Hepatic stellate cell (primary cell): ENCODE measurements around the gene TRRAP.

ENCODE experiments used
- DNase-seq: peaks from one replicate; pipeline ENCODE4 v3.0.0; 2011; ENCODE audit warnings: low spot score

Gene TRRAP

DNA sequence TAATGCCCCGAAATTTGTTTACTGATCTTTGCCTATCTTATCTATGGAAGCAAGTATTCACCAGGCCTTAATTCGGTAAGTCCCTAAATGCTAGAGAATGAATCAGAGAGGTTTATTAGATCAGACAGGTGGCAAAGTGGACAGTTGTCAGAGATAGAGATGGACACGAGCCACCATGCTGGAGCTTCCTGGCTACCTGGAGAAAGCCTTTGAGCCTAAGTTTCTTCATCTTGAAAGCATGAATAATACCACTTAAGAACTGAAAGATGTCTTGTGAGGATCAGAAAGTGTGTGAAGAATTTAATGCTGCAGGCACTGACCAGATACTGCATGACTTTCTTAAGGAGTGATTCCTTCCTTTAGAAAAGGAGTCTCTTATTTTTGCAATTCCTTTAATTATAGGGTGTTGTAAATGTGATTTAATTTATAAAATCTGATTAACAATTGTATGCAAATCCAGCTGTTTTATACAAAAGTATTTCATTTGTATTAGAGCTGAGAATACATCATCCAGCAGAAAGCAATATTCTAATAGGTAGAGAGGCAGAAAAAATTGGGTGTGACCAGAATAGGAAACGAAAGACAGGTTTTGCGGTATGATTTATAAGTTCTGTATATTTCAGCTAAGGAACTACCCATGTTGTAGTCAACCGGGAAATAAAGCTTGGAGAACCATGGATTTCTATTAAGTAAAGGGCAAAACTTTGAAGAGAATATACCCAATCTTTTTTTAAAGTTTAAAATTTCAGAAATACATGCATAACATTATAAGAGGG, 182.9 kb downstream of the TRRAP start:
- DNase-seq = no peak
